Activated naive CD4-positive, alpha-beta T cell treated with anti-CD3 and anti-CD28 coated beads, Interleukin-2, amount 50 U/mL, for 24 hours (primary cell): ENCODE data around the gene SNUPN.
A peak's percentile ranks its signal among the peaks of the same experiment; 100 is the strongest.
"Not testable (repeated sequence)": the region's sequence is repeated elsewhere in the genome, so short reads cannot be mapped to it uniquely, and the experiment has no call there.

ENCODE experiments used
- H3K27ac Mint-ChIP-seq: one replicate; pipeline ENCODE4 v1.8.0; 2021; ENCODE audit warnings: mild to moderate bottlenecking, mixed read lengths
- H3K27me3 Mint-ChIP-seq: one replicate; pipeline ENCODE4 v1.8.0; 2021; ENCODE audit warnings: mixed read lengths
- H3K36me3 Mint-ChIP-seq: one replicate; pipeline ENCODE4 v1.8.0; 2021; ENCODE audit warnings: mixed read lengths
- H3K4me1 Mint-ChIP-seq: one replicate; pipeline ENCODE4 v1.8.0; 2021; ENCODE audit warnings: mixed read lengths
- H3K4me3 Mint-ChIP-seq: one replicate; pipeline ENCODE4 v1.8.0; 2021; ENCODE audit warnings: mild to moderate bottlenecking, mixed read lengths
- H3K9me3 Mint-ChIP-seq: one replicate; pipeline ENCODE4 v1.8.0; 2021; ENCODE audit warnings: mixed read lengths

Gene SNUPN

GRCh38 chr15:75578948-75579920 is 46.3 kb downstream of the SNUPN start, which contains the start of gene PTPN9:
Gene PTPN9 (minus strand): TSS chr15:75579315. CDS start chr15:75578776, 539 bp downstream.
- Mint-ChIP-seq H3K9me3 (no peaks in the 10 kb centered on the region), H3K27me3 (no peaks in the 10 kb centered on the region), H3K36me3 (no peaks in the 10 kb centered on the region), H3K4me1 (peaks cover 16% of the 10 kb centered on the region), H3K27ac (peak within 1 kb of the TSS; percentile 92), H3K4me3 (peak within 1 kb of the TSS; percentile 90)

GRCh38 chr15:75578173-75578947 is 47.2 kb downstream of the SNUPN start:
- Mint-ChIP-seq H3K27ac (peak overlapping the region; percentile 92), H3K27me3 (no peaks in the 10 kb centered on the region), H3K9me3 (no peaks in the 10 kb centered on the region), H3K4me3 (peak overlapping the region; percentile 90), H3K4me1 (peaks cover 24% of the 10 kb centered on the region), H3K36me3 (no peaks in the 10 kb centered on the region)

- peak overlapping the region; percentile 90 for H3K4me3 Mint-ChIP-seq
- peak overlapping the region; percentile 92 for H3K27ac Mint-ChIP-seq
- H3K27me3 Mint-ChIP-seq, result no peaks in the 10 kb centered on the region
- no peaks in the 10 kb centered on the region for H3K36me3 Mint-ChIP-seq
- H3K4me1 Mint-ChIP-seq, result peaks cover 30% of the 10 kb centered on the region
- H3K9me3 Mint-ChIP-seq, result no peaks in the 10 kb centered on the region
These were observed 47.9 kb downstream of the SNUPN start for GRCh38 chr15:75577401-75578172.

GRCh38 chr15:75573648-75574384 is 51.7 kb downstream of the SNUPN start:
- Mint-ChIP-seq H3K4me3 (no peak overlapping the region), H3K27ac (peak overlapping the region; percentile 25), H3K9me3 (no peaks in the 10 kb centered on the region), H3K4me1 (peaks cover 30% of the 10 kb centered on the region), H3K36me3 (no peaks in the 10 kb centered on the region), H3K27me3 (no peaks in the 10 kb centered on the region)

GRCh38 chr15:75570126-75570845 is 55.2 kb downstream of the SNUPN start:
- Mint-ChIP-seq H3K27ac (no peak overlapping the region), H3K27me3 (no peaks in the 10 kb centered on the region), H3K9me3 (no peaks in the 10 kb centered on the region), H3K36me3 (no peaks in the 10 kb centered on the region), H3K4me1 (peaks cover 25% of the 10 kb centered on the region), H3K4me3 (no peak overlapping the region)

- no peak overlapping the region for H3K27ac Mint-ChIP-seq
- H3K36me3 Mint-ChIP-seq, result no peaks in the 10 kb centered on the region
- H3K9me3 Mint-ChIP-seq, result no peaks in the 10 kb centered on the region
- peaks cover 13% of the 10 kb centered on the region for H3K4me1 Mint-ChIP-seq
- H3K4me3 Mint-ChIP-seq, result no peak overlapping the region
- no peaks in the 10 kb centered on the region for H3K27me3 Mint-ChIP-seq
These were observed 60.2 kb downstream of the SNUPN start for GRCh38 chr15:75565062-75565970.

GRCh38 chr15:75561888-75562287 is 63.6 kb downstream of the SNUPN start:
- Mint-ChIP-seq H3K27ac (no peak overlapping the region), H3K4me3 (no peak overlapping the region), H3K27me3 (no peaks in the 10 kb centered on the region)

GRCh38 chr15:75559360-75559759 is 66.2 kb downstream of the SNUPN start:
- not testable (repeated sequence) for H3K27me3 Mint-ChIP-seq, H3K9me3 Mint-ChIP-seq, H3K27ac Mint-ChIP-seq, H3K4me3 Mint-ChIP-seq, H3K36me3 Mint-ChIP-seq, H3K4me1 Mint-ChIP-seq

More at GRCh38 chr15:75561888-75562287, 63.6 kb downstream of the SNUPN start:
- peaks cover 5% of the 10 kb centered on the region for H3K4me1 Mint-ChIP-seq
- H3K9me3 Mint-ChIP-seq, result no peaks in the 10 kb centered on the region
- no peaks in the 10 kb centered on the region for H3K36me3 Mint-ChIP-seq

- not testable (repeated sequence) for H3K27me3 Mint-ChIP-seq, H3K27ac Mint-ChIP-seq, H3K36me3 Mint-ChIP-seq, H3K9me3 Mint-ChIP-seq, H3K4me1 Mint-ChIP-seq, H3K4me3 Mint-ChIP-seq
These were observed 66.6 kb downstream of the SNUPN start for GRCh38 chr15:75558955-75559354.

- no peaks in the 10 kb centered on the region for H3K9me3 Mint-ChIP-seq
- no peaks in the 10 kb centered on the region for H3K36me3 Mint-ChIP-seq
- H3K27ac Mint-ChIP-seq, result no peak overlapping the region
- H3K4me1 Mint-ChIP-seq, result no peaks in the 10 kb centered on the region
- H3K4me3 Mint-ChIP-seq, result no peak overlapping the region
- no peaks in the 10 kb centered on the region for H3K27me3 Mint-ChIP-seq
These were observed 70.8 kb downstream of the SNUPN start for GRCh38 chr15:75554717-75555116.

GRCh38 chr15:75553659-75554058 is 71.9 kb downstream of the SNUPN start:
- H3K9me3 Mint-ChIP-seq, result no peaks in the 10 kb centered on the region
- H3K27me3 Mint-ChIP-seq, result no peaks in the 10 kb centered on the region
- H3K36me3 Mint-ChIP-seq, result peaks cover 2% of the 10 kb centered on the region
- no peaks in the 10 kb centered on the region for H3K4me1 Mint-ChIP-seq
- no peak overlapping the region for H3K4me3 Mint-ChIP-seq
- H3K27ac Mint-ChIP-seq, result no peak overlapping the region

GRCh38 chr15:75551091-75551490 is 74.4 kb downstream of the SNUPN start:
- Mint-ChIP-seq H3K9me3 (no peaks in the 10 kb centered on the region), H3K4me3 (no peak overlapping the region), H3K27ac (no peak overlapping the region), H3K4me1 (peaks cover 4% of the 10 kb centered on the region), H3K36me3 (peaks cover 2% of the 10 kb centered on the region), H3K27me3 (no peaks in the 10 kb centered on the region)
